Spleen (tissue), 11 donors: ENCODE data around the gene NLN. TPM values are rescaled to one million over a fixed set of nuclear protein-coding genes. Genes with fewer than 3 reads are reported as not detected.

ENCODE experiments used
- DNase-seq: peaks from one replicate; pipeline ENCODE4 v3.0.0-alpha.2; 2020
- H3K27ac ChIP-seq, 8 donors: fragments of 200-600 bp; sonication (generic) in 7 of 8; 1 replicate in 4 of 8; 2 replicates in 4 of 8; pipeline versions ENCODE4 v1.5.0 to v1.8.0; 2016 to 2021; ENCODE audit warnings: inconsistent platforms in 4 of 8, mild to moderate bottlenecking in 4 of 8, moderate library complexity in 1 of 8
- H3K27me3 ChIP-seq, 7 donors: fragments of 200-600 bp; sonication (generic) in 6 of 7; replicated peaks in 1 of 7; 1 replicate in 4 of 7; 2 replicates in 3 of 7; pipeline versions ENCODE4 v1.5.0 to v1.8.0; 2016 to 2021; ENCODE audit warnings: inconsistent platforms in 3 of 7, mild to moderate bottlenecking in 1 of 7
- H3K36me3 ChIP-seq, 6 donors: fragments of 200-600 bp; sonication (generic) in 5 of 6; 1 replicate in 4 of 6; 2 replicates in 2 of 6; pipeline versions ENCODE4 v1.5.0 to v1.8.0; 2016 to 2021; ENCODE audit warnings: inconsistent platforms in 2 of 6
- H3K4me1 ChIP-seq, 6 donors: fragments of 200-600 bp; sonication (generic) in 5 of 6; 1 replicate in 3 of 6; 2 replicates in 3 of 6; pipeline versions ENCODE4 v1.5.0 to v1.8.0; 2016 to 2021; ENCODE audit warnings: inconsistent platforms in 3 of 6
- H3K4me3 ChIP-seq, 8 donors: fragments of 200-600 bp; sonication (generic) in 7 of 8; 1 replicate in 4 of 8; 2 replicates in 4 of 8; pipeline versions ENCODE4 v1.5.0 to v1.8.0; 2016 to 2021; ENCODE audit warnings: inconsistent platforms in 4 of 8, mild to moderate bottlenecking in 4 of 8, moderate library complexity in 2 of 8
- H3K9me3 ChIP-seq, 8 donors: fragments of 200-600 bp; sonication (generic) in 7 of 8; 1 replicate in 4 of 8; 2 replicates in 4 of 8; pipeline versions ENCODE4 v1.5.0 to v1.8.0; 2016 to 2021; ENCODE audit warnings: inconsistent platforms in 4 of 8
- CTCF ChIP-seq, 11 experiments: fragments of 200-600 bp in 7 of 11; fragments of 450-650 bp in 4 of 11; sonication (generic) in 4 of 11; IDR thresholded peaks in 8 of 11; conservative IDR thresholded peaks in 3 of 11; 1 replicate in 7 of 11; 2 replicates in 4 of 11; pipeline versions ENCODE4 v1.4.0 to v1.8.0; 2016 to 2021; ENCODE audit warnings: antibody characterized with exemption in 11 of 11, inconsistent platforms in 4 of 11, mild to moderate bottlenecking in 1 of 11
- POLR2A ChIP-seq, 3 donors: fragments of 450-650 bp; IDR thresholded peaks; one replicate each; pipeline ENCODE4 v1.5.1; 2017; ENCODE audit warnings: antibody characterized with exemption in 3 of 3, mild to moderate bottlenecking in 1 of 3
- POLR2AphosphoS5 ChIP-seq, 3 donors: sonication (generic); formaldehyde crosslinking; IDR thresholded peaks; one replicate each; pipeline ENCODE4 v1.5.1; 2017; ENCODE audit warnings: antibody characterized with exemption in 3 of 3
- WGBS, 5 donors: extraction: QIAGEN DNeasy Blood & Tissue Kit in 3 of 5; methylation state at CpG; one replicate each; pipeline versions ENCODE4 v1.1.5 to v1.1.7; 2013 to 2018; 5-methylcytosine and 5-hydroxymethylcytosine counted together
- intact Hi-C: fragments of 100-400 bp; cut with DNase I; formaldehyde crosslinking; loops from one replicate; pipeline ENCODE4 v1.15.0; 2023; ENCODE audit warnings: low total_unique reads
- polyA plus RNA-seq, 3 donors: library from polyadenylated mRNA; stranded (reverse); fragments of 200-250 nt; gene quantifications; one replicate each; pipeline ENCODE4 v1.2.1, GENCODE V29; 2013
- total RNA-seq, 7 donors: library from RNA; depleted of rRNA in 3 of 7; stranded (reverse); fragments of >200 nt in 3 of 7; fragmentation: NEBNext Ultra II Directional in 4 of 7; extraction: Animal tissue kit (Norgen Biotek cat#: 25700) in 4 of 7; gene quantifications; one replicate each; pipeline versions ENCODE4 v1.1.0 to v1.2.1, GENCODE V29; 2016 to 2021
- donor health status: healthy with polysubstance abuse.
- donor health status: DM: no; HTN: no; CAD: no; lungs with moderate emphysema.
- donor health status: DM: no; HTN: no; CAD: no.
- donor health status: Bipolar disorder and iron deficiency.
- donor health status: healthy.
- donor health status: DM: no; HTN: no; CAD: no.
- donor health status: DM: yes; HTN: yes; CAD: no.

The NLN gene
- total and polyA plus RNA-seq, 10 donors = 1.3 to 24.8 (median 9.0) TPM

- H3K4me1 ChIP-seq = peaks cover 0 to 4% (median 0%) of the 10 kb centered on the region in 6 donors
- no peaks in the 10 kb centered on the region for H3K27me3 ChIP-seq
- intact Hi-C loops = no loop called here
- TF ChIP-seq CTCF (IDR thresholded peaks at IDR 0.05 in 8 of 11, conservative IDR thresholded peaks at IDR 0.05 in 3 of 11) = no peak
- TF ChIP-seq POLR2A (IDR thresholded peaks at IDR 0.05) = no peak
- TF ChIP-seq POLR2AphosphoS5 (IDR thresholded peaks at IDR 0.05) = no peak
- no peak for DNase-seq
- H3K4me3 ChIP-seq = no peak overlapping the region
- H3K27ac ChIP-seq = no peak overlapping the region
- no peaks in the 10 kb centered on the region for H3K36me3 ChIP-seq
- H3K9me3 ChIP-seq = no peaks in the 10 kb centered on the region
These were observed 52.3 kb downstream of the NLN start for GRCh38 chr5:65774346-65774745.

GRCh38 chr5:65775476-65775875 lies 53.5 kb downstream of the NLN start:
- Histone ChIP-seq H3K4me1 (peaks cover 0 to 14% (median 0%) of the 10 kb centered on the region in 6 donors), H3K36me3 (peaks cover 0 to 4% (median 0%) of the 10 kb centered on the region in 6 donors), H3K27ac (no peak overlapping the region), H3K4me3 (no peak overlapping the region), H3K27me3 (no peaks in the 10 kb centered on the region), H3K9me3 (no peaks in the 10 kb centered on the region)
- no peak for DNase-seq
- 85 to 96% (median 93%) methylated on average over 2 of the region's 2 CpGs for WGBS, 5 donors
- intact Hi-C loops = no loop called here
- no peak for TF ChIP-seq POLR2AphosphoS5 (IDR thresholded peaks at IDR 0.05)
- no peak for TF ChIP-seq POLR2A (IDR thresholded peaks at IDR 0.05)
- TF ChIP-seq CTCF (IDR thresholded peaks at IDR 0.05 in 8 of 11, conservative IDR thresholded peaks at IDR 0.05 in 3 of 11) = no peak

GRCh38 chr5:65776441-65777141 lies 54.6 kb downstream of the NLN start:
- Histone ChIP-seq H3K4me3 (no peak overlapping the region), H3K27me3 (no peaks in the 10 kb centered on the region), H3K36me3 (peaks cover 0 to 15% (median 2%) of the 10 kb centered on the region in 6 donors), H3K4me1 (peaks cover 0 to 14% (median 0%) of the 10 kb centered on the region in 6 donors), H3K27ac (no peak overlapping the region), H3K9me3 (no peaks in the 10 kb centered on the region)
- TF ChIP-seq POLR2AphosphoS5 (IDR thresholded peaks at IDR 0.05) (no peak), CTCF (IDR thresholded peaks at IDR 0.05 in 8 of 11, conservative IDR thresholded peaks at IDR 0.05 in 3 of 11) (no peak), POLR2A (IDR thresholded peaks at IDR 0.05) (no peak)
- intact Hi-C loops = no loop called here
- WGBS, 5 donors = 85 to 95% (median 88%) methylated on average over 3 of the region's 3 CpGs
- no peak for DNase-seq

- Histone ChIP-seq H3K4me1 (peaks cover 0 to 14% (median 0%) of the 10 kb centered on the region in 6 donors), H3K4me3 (no peak overlapping the region), H3K27ac (no peak overlapping the region), H3K9me3 (no peaks in the 10 kb centered on the region), H3K27me3 (no peaks in the 10 kb centered on the region), H3K36me3 (peaks cover 0 to 27% (median 3%) of the 10 kb centered on the region in 6 donors)
- DNase-seq = no peak
- TF ChIP-seq POLR2A (IDR thresholded peaks at IDR 0.05) (no peak), POLR2AphosphoS5 (IDR thresholded peaks at IDR 0.05) (no peak), CTCF (IDR thresholded peaks at IDR 0.05 in 8 of 11, conservative IDR thresholded peaks at IDR 0.05 in 3 of 11) (no peak)
- 57 to 90% (median 69%) methylated on average over 1 of the region's 1 CpG for WGBS, 5 donors
- intact Hi-C loops = no loop called here
These were observed 56.1 kb downstream of the NLN start for GRCh38 chr5:65778126-65778525.
